CD4-positive, alpha-beta T cell (primary cell): ENCODE results near the gene ADCY10. TPM values are rescaled to one million over a fixed set of nuclear protein-coding genes. Genes with fewer than 3 reads are reported as not detected.
"Not testable (repeated sequence)": the region's sequence is repeated elsewhere in the genome, so short reads cannot be mapped to it uniquely, and the experiment has no call there.

Experiments
- ATAC-seq: fragments of 200-7000 bp; cut with Tn5 transposase; one replicate; pipeline ENCODE4 v1.10.0; 2022; ENCODE audit warnings: mild to moderate bottlenecking; ENCODE audit not compliant: poor library complexity
- CTCF ChIA-PET: fragments of 350-600 bp; sonication (Branson Sonifier 250); formaldehyde crosslinking; loops from one replicate; lab custom pipeline; 2021; ENCODE audit warnings: antibody characterized with exemption, inconsistent platforms; lab: Charles Lee
- POLR2A ChIA-PET: fragments of 350-600 bp; sonication (Branson Sonifier 250); formaldehyde crosslinking; loops from one replicate; lab custom pipeline; 2021; ENCODE audit warnings: antibody characterized with exemption, inconsistent platforms; lab: Charles Lee
- DNase-seq, 14 experiments: peaks; one replicate each; pipeline ENCODE4 v3.0.0-alpha.2; 2013 to 2020; ENCODE audit warnings: mixed read lengths in 2 of 14
- H3K27ac ChIP-seq, 2 donors: one replicate each; pipeline versions ENCODE4 v1.5.1 to v1.7.0; 2013; ENCODE audit warnings: low read length in 2 of 2, low read depth in 1 of 2, mild to moderate bottlenecking in 1 of 2
- H3K27me3 ChIP-seq, 2 experiments: 1 replicate in 1 of 2; 2 replicates in 1 of 2; pipeline versions ENCODE4 v1.6.1 to v1.7.0; 2013; ENCODE audit warnings: low read length in 2 of 2, control low read depth in 1 of 2, mild to moderate bottlenecking in 1 of 2, moderate library complexity in 1 of 2; ENCODE audit not compliant: insufficient read depth in 2 of 2, control insufficient read depth in 1 of 2
- H3K36me3 ChIP-seq: one replicate; pipeline ENCODE4 v1.6.1; 2013; ENCODE audit warnings: low read length, control low read depth; ENCODE audit not compliant: insufficient read depth
- H3K4me1 ChIP-seq: one replicate; pipeline ENCODE4 v1.6.1; 2013; ENCODE audit warnings: low read length, control low read depth; ENCODE audit not compliant: insufficient read depth
- H3K4me3 ChIP-seq: one replicate; pipeline ENCODE4 v1.5.1; 2013; ENCODE audit warnings: mild to moderate bottlenecking, low read length, moderate library complexity
- H3K9me3 ChIP-seq, 2 experiments: 1 replicate in 1 of 2; 2 replicates in 1 of 2; pipeline versions ENCODE4 v1.6.1 to v1.7.0; 2013; ENCODE audit warnings: low read length in 2 of 2, mild to moderate bottlenecking in 2 of 2, control low read depth in 1 of 2, moderate library complexity in 1 of 2; ENCODE audit not compliant: control insufficient read depth in 1 of 2, insufficient read depth in 1 of 2
- H3K27ac Mint-ChIP-seq: one replicate; pipeline ENCODE4 v1.8.0; 2020; ENCODE audit warnings: mixed read lengths
- H3K27me3 Mint-ChIP-seq: one replicate; pipeline ENCODE4 v1.8.0; 2021; ENCODE audit warnings: mixed read lengths
- H3K36me3 Mint-ChIP-seq: one replicate; pipeline ENCODE4 v1.8.0; 2021; ENCODE audit warnings: low read depth, mixed read lengths
- H3K4me1 Mint-ChIP-seq: one replicate; pipeline ENCODE4 v1.8.0; 2021; ENCODE audit warnings: low read depth, mixed read lengths
- H3K4me3 Mint-ChIP-seq: one replicate; pipeline ENCODE4 v1.8.0; 2020; ENCODE audit warnings: mild to moderate bottlenecking, mixed read lengths
- H3K9me3 Mint-ChIP-seq: one replicate; pipeline ENCODE4 v1.8.0; 2020; ENCODE audit warnings: mixed read lengths
- CTCF ChIP-seq: fragments of 200-600 bp; IDR thresholded peaks from one replicate; pipeline ENCODE4 v1.8.0; 2022; ENCODE audit warnings: antibody characterized with exemption, mild to moderate bottlenecking
- intact Hi-C, 2 experiments: fragments of 100-400 bp; cut with DNase I in 1 of 2; cut with micrococcal nuclease in 1 of 2; formaldehyde crosslinking; loops; one replicate each; pipeline versions ENCODE4 v1.15.1 to v1.9.0; 2023 to 2025; cut with DNase I, micrococcal nuclease
- total RNA-seq, 174 experiments: library from RNA in 2 of 174; stranded (reverse) in 2 of 174; gene quantifications; one replicate each; pipeline ENCODE4 v1.2.3 and lab custom pipeline; 2021 to 2026

The ADCY10 gene
- total RNA-seq, 2 experiments from 2014 or later = 0.11 to 0.52 TPM

- ATAC-seq, H3K4me3 Mint-ChIP-seq, intact Hi-C loops, H3K36me3 ChIP-seq, H3K27me3 Mint-ChIP-seq, POLR2A ChIA-PET, H3K9me3 ChIP-seq, H3K4me1 ChIP-seq, H3K4me1 Mint-ChIP-seq, H3K36me3 Mint-ChIP-seq, DNase-seq, H3K27ac ChIP-seq, H3K27me3 ChIP-seq, H3K9me3 Mint-ChIP-seq, H3K27ac Mint-ChIP-seq, H3K4me3 ChIP-seq: not testable (repeated sequence)
- CTCF ChIA-PET = interaction anchor here (0.6 kb wide), 2 partner anchors 30 to 38 kb away, joined by 3 read pairs; no protein-coding TSS in a partner anchor
Observed at GRCh38 chr1:167865804-167866308, 48.1 kb downstream of the ADCY10 start.

DNA sequence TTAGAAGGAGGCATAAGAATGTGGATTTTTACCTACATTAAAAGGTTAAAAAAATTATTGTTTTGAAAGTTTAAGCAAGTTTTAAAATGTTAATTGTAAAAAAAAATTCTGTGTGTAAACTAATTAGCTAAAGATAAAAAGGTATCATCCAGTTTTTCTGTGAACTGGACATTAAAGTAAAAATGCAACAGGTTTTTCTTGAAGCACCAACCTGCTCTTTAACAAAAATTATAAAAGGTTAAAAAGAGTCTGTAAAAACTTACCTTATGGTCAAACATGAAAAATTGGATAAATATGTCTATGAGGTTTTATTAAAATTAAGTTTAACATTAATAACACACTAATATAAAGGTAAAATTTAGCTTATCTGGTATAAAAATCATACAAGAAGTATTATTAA, 48.7 kb downstream of the ADCY10 start:
- H3K4me1 Mint-ChIP-seq, H3K36me3 ChIP-seq, H3K9me3 ChIP-seq, H3K4me1 ChIP-seq, H3K27me3 Mint-ChIP-seq, H3K36me3 Mint-ChIP-seq, H3K4me3 Mint-ChIP-seq, H3K4me3 ChIP-seq, H3K9me3 Mint-ChIP-seq, H3K27ac ChIP-seq, intact Hi-C loops, POLR2A ChIA-PET, H3K27me3 ChIP-seq, H3K27ac Mint-ChIP-seq, ATAC-seq, DNase-seq: not testable (repeated sequence)
- CTCF ChIA-PET = interaction anchor here (0.6 kb wide), 1 partner anchor 38 kb away, joined by 3 read pairs; no protein-coding TSS in a partner anchor

DNA sequence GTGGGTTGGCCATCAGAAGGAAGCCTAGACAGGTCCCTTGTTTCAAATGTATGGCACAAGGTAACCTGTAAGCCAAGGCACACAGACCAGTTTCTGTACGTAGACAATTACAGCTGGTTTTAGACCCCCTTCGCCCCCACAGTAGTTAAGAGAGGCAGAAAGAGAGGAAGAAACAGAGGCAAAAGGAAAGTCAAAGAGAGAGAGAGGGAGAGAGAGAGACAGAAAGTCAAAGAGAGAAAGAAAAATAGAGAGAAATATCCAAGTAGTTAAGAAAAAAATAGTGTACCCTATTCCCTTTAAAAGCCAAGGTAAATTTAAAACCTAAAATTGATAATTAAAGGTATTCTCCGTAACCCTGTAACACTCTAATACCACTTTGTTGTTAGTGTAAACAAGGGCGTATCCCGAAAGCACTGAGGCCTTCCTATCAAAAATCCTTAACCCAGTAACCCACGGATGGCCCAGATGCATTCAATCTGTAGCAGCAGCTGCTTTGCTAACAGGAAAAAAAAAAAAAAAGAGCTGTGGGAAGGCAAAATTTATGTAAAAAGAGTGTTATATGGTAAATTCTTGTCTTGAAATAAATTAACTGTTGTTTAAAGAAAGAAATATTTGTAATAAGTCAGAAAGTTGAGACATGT, 49.4 kb downstream of the ADCY10 start:
- no peaks in the 10 kb centered on the region for H3K36me3 ChIP-seq
- Mint-ChIP-seq H3K27ac (no peak overlapping the region), H3K27me3 (no peaks in the 10 kb centered on the region), H3K36me3 (no peaks in the 10 kb centered on the region), H3K4me1 (no peaks in the 10 kb centered on the region), H3K4me3 (no peak overlapping the region), H3K9me3 (no peaks in the 10 kb centered on the region)
- no peak overlapping the region for H3K27ac ChIP-seq
- H3K4me3 ChIP-seq = no peak overlapping the region
- POLR2A ChIA-PET = no interaction called here
- DNase-seq (no peak), ATAC-seq (no peak)
- H3K4me1 ChIP-seq = no peaks in the 10 kb centered on the region
- no peaks in the 10 kb centered on the region for H3K27me3 ChIP-seq
- intact Hi-C loops = no loop called here
- TF ChIP-seq CTCF = no peak
- H3K9me3 ChIP-seq = no peaks in the 10 kb centered on the region
- CTCF ChIA-PET = no interaction called here

- DNase-seq (no peak), ATAC-seq (no peak)
- Histone ChIP-seq H3K4me3 (no peak overlapping the region), H3K27me3 (no peaks in the 10 kb centered on the region), H3K9me3 (no peaks in the 10 kb centered on the region), H3K4me1 (no peaks in the 10 kb centered on the region), H3K27ac (no peak overlapping the region), H3K36me3 (no peaks in the 10 kb centered on the region)
- Mint-ChIP-seq H3K27ac (no peak overlapping the region), H3K36me3 (no peaks in the 10 kb centered on the region), H3K9me3 (no peaks in the 10 kb centered on the region), H3K4me3 (no peak overlapping the region), H3K4me1 (no peaks in the 10 kb centered on the region), H3K27me3 (no peaks in the 10 kb centered on the region)
- intact Hi-C loops = no loop called here
- ChIA-PET CTCF (no interaction called here), POLR2A (no interaction called here)
- TF ChIP-seq CTCF = no peak
Observed at GRCh38 chr1:167863921-167864279, 50.0 kb downstream of the ADCY10 start.

GRCh38 chr1:167863191-167863920, 50.6 kb downstream of the ADCY10 start:
- DNase-seq, intact Hi-C loops, H3K36me3 Mint-ChIP-seq, H3K4me1 Mint-ChIP-seq, H3K27me3 ChIP-seq, ATAC-seq, H3K9me3 Mint-ChIP-seq, H3K4me3 Mint-ChIP-seq, H3K27me3 Mint-ChIP-seq, H3K4me3 ChIP-seq, H3K27ac ChIP-seq, H3K36me3 ChIP-seq, CTCF ChIA-PET, H3K27ac Mint-ChIP-seq, H3K9me3 ChIP-seq, H3K4me1 ChIP-seq, POLR2A ChIA-PET: not testable (repeated sequence)
